ENCODE data around the gene TKT. TPM values are rescaled to one million over a fixed set of nuclear protein-coding genes. Genes with fewer than 3 reads are reported as not detected.

The TKT gene
- total and polyA plus RNA-seq, 2 of the 13 experiments (the other 11 are each of a cell fraction or from before 2014, with no cell fraction given): 150 to 238 TPM

GRCh38 chr3:53287131-53287629, 31.4 kb upstream of the TKT start (continued):
- TF ChIP-seq ZBTB33 (CRISPR knock-in tag; IDR thresholded peaks at IDR 0.05) (no peak), HNF4G (IDR thresholded peaks at IDR 0.05; ENCODE audit: borderline replicate concordance, low read depth, low read length) (no peak), HNF4G (CRISPR knock-in tag; IDR thresholded peaks at IDR 0.05; ENCODE audit: borderline replicate concordance, low read depth) (no peak), FIP1L1 (IDR thresholded peaks at IDR 0.05; ENCODE audit: borderline replicate concordance, insufficient read depth, low read depth, low read length) (no peak), HDAC1 (CRISPR knock-in tag; IDR thresholded peaks at IDR 0.05) (no peak)

GRCh38 chr3:53286727-53287126, 30.9 kb upstream of the TKT start:
- no peak overlapping the region for H3K9ac ChIP-seq (ENCODE audit: insufficient read depth, low read depth, low read length)
- no peak overlapping the region for H3K27ac ChIP-seq (ENCODE audit: extremely low read length, insufficient read depth, low read length)
- no peak for DNase-seq (ENCODE audit: low spot score)
- WGBS (ENCODE audit: low lambda C conversion rate): 100% methylated on average over 1 of the region's 1 CpG
- no peak overlapping the region for H2AFZ ChIP-seq (ENCODE audit: low read length)
- no peaks in the 10 kb centered on the region for H3K27me3 ChIP-seq (ENCODE audit: control insufficient read depth in 1 of 2, insufficient read depth in 2 of 2, low read length in 2 of 2)
- CTCF ChIA-PET (ENCODE audit: low intra/inter-chr PET ratio, low total read pairs): no interaction called here
- FAIRE-seq: no peak
- H3K79me2 ChIP-seq (ENCODE audit: insufficient read depth, low read length): no peaks in the 10 kb centered on the region
- no TSS peak for BruUV-seq (replicated peaks)
- in situ Hi-C loops (cut with HindIII; ENCODE audit: extremely low pct_ligation_motif_present, low pct_unique_long_range_greater_than_20kb): no loop called here
- no peaks in the 10 kb centered on the region for H3K9me3 ChIP-seq (ENCODE audit: low read length)
- H3K4me1 ChIP-seq (ENCODE audit: insufficient read depth, low read length): no peaks in the 10 kb centered on the region
- POLR2A ChIA-PET: no interaction called here
- intact Hi-C loops (cut with micrococcal nuclease; ENCODE audit: unreplicated experiment): no loop called here
- H3K4me2 ChIP-seq (ENCODE audit: low read depth, low read length): no peak overlapping the region
- no peak overlapping the region for H3K4me3 ChIP-seq (replicated peaks in 1 of 3; ENCODE audit: insufficient read depth in 1 of 3, low read depth in 2 of 3, low read length in 3 of 3)
- ATAC-seq: no peak
- TF ChIP-seq U2AF1 (optimal IDR thresholded peaks at IDR 0.05; ENCODE audit: low read depth, low read length) (no peak), JARID2 (CRISPR knock-in tag; IDR thresholded peaks at IDR 0.05; ENCODE audit: insufficient replicate concordance) (no peak), KAT8 (CRISPR knock-in tag; IDR thresholded peaks at IDR 0.05) (no peak)
- H4K20me1 ChIP-seq (ENCODE audit: insufficient read depth, low read length): no peaks in the 10 kb centered on the region
- H3K36me3 ChIP-seq (replicated peaks in 1 of 2; ENCODE audit: control insufficient read depth in 1 of 2, insufficient read depth in 2 of 2, low read length in 2 of 2): peaks cover 10 to 58% of the 10 kb centered on the region in 2 experiments
